Fibroblast of lung (primary cell): ENCODE results near the gene SLC13A2. TPM values are rescaled to one million over a fixed set of nuclear protein-coding genes. Genes with fewer than 3 reads are reported as not detected.

Source experiments
- DNase-seq, 2 donors: peaks; one replicate each; pipeline versions ENCODE4 v3.0.0 to v3.0.0-alpha.2; 2010; ENCODE audit warnings: low read depth in 2 of 2
- H2AFZ ChIP-seq: 2 replicates; pipeline ENCODE4 v1.5.1; 2012; ENCODE audit warnings: low read length, control low read depth, inconsistent platforms
- H3K27ac ChIP-seq: 2 replicates; pipeline ENCODE4 v1.5.1; 2011; ENCODE audit warnings: low read length, control low read depth; ENCODE audit not compliant: insufficient read depth
- H3K27me3 ChIP-seq: 2 replicates; pipeline ENCODE4 v1.5.1; 2011; ENCODE audit warnings: mild to moderate bottlenecking, low read length; ENCODE audit not compliant: control insufficient read depth, insufficient read depth
- H3K36me3 ChIP-seq: 2 replicates; pipeline ENCODE4 v1.5.1; 2011; ENCODE audit warnings: low read length; ENCODE audit not compliant: control insufficient read depth, insufficient read depth
- H3K4me1 ChIP-seq: 2 replicates; pipeline ENCODE4 v1.5.1; 2011; ENCODE audit warnings: low read length; ENCODE audit not compliant: control insufficient read depth, insufficient read depth; ENCODE audit errors: extremely low read depth
- H3K4me2 ChIP-seq: 2 replicates; pipeline ENCODE4 v1.5.1; 2011; ENCODE audit warnings: low read length, control low read depth; ENCODE audit not compliant: insufficient read depth; ENCODE audit errors: extremely low read depth
- H3K4me3 ChIP-seq, 4 experiments: fragments of 200-600 bp in 1 of 4; sonication (generic) in 1 of 4; replicated peaks in 1 of 4; 2 replicates each; pipeline ENCODE4 v1.5.1; 2011 to 2016; ENCODE audit warnings: low read length in 4 of 4, low read depth in 3 of 4, mild to moderate bottlenecking in 3 of 4, control low read depth in 2 of 4, inconsistent platforms in 1 of 4, mixed read lengths in 1 of 4; ENCODE audit not compliant: insufficient read depth in 1 of 4; ENCODE audit errors: control extremely low read depth in 1 of 4
- H3K79me2 ChIP-seq: 2 replicates; pipeline ENCODE4 v1.5.1; 2012; ENCODE audit warnings: mild to moderate bottlenecking, low read length, inconsistent platforms; ENCODE audit not compliant: control insufficient read depth, insufficient read depth
- H3K9ac ChIP-seq: 2 replicates; pipeline ENCODE4 v1.5.1; 2011; ENCODE audit warnings: mild to moderate bottlenecking, low read length, control low read depth; ENCODE audit not compliant: insufficient read depth
- H3K9me3 ChIP-seq: 2 replicates; pipeline ENCODE4 v1.5.1; 2012; ENCODE audit warnings: low read depth, low read length; ENCODE audit not compliant: control insufficient read depth, insufficient read depth
- H4K20me1 ChIP-seq: 2 replicates; pipeline ENCODE4 v1.5.1; 2011; ENCODE audit warnings: low read length; ENCODE audit not compliant: control insufficient read depth, insufficient read depth; ENCODE audit errors: extremely low read depth
- EZH2 ChIP-seq: IDR thresholded peaks from 2 replicates; pipeline ENCODE4 v1.5.1; 2012; ENCODE audit warnings: low read length, control low read depth, mild to moderate bottlenecking; ENCODE audit errors: missing control alignments
- polyA plus RNA-seq, 2 donors: library from polyadenylated mRNA; depleted of rRNA in 1 of 2; stranded (reverse) in 1 of 2; unstranded in 1 of 2; fragments of >200 nt; gene quantifications; 2 replicates each; pipeline ENCODE4 v1.2.1, GENCODE V29; 2011 to 2012; ENCODE audit warnings: missing spikeins in 1 of 2
- total RNA-seq: library from RNA; depleted of rRNA; stranded (reverse); fragments of >200 nt; gene quantifications from 2 replicates; pipeline ENCODE4 v1.2.1, GENCODE V29; 2014
- TF ChIP-seq, protein P1 (sequence below), 2 donors: IDR thresholded peaks in 1 of 2; conservative IDR thresholded peaks in 1 of 2; 1 replicate in 1 of 2; 2 replicates in 1 of 2; pipeline ENCODE4 v1.5.1; 2011 to 2012; ENCODE audit warnings: low read length in 2 of 2, control low read depth in 1 of 2, inconsistent platforms in 1 of 2, low read depth in 1 of 2, mild to moderate bottlenecking in 1 of 2

Gene SLC13A2
- total and polyA plus RNA-seq, 2 donors (not counting 1 experiment from before 2014, with no cell fraction given) = not detected

DNA sequence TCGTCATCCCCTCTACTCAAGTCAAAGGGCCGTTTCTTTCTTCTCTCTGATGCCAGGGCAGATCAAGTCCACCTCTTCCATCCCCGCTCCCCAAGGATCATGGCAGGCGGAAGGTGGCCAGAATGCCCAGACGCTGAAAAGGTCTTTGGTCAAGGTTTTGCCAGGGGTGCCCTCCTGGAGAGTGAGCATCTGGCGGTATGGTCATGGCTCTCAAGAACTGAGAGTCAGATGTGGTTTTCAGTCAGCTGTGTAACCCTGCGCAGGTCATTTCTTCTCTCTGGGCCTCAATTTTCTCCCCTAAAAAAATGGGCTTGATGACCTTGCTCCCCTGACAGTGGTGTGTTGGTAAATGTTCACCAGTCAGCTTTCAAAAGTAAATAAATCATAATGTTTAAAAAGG, 45.1 kb downstream of the SLC13A2 start:
- no peaks in the 10 kb centered on the region for H3K36me3 ChIP-seq
- H3K9ac ChIP-seq = no peak overlapping the region
- no peaks in the 10 kb centered on the region for H3K27me3 ChIP-seq
- no peak overlapping the region for H2AFZ ChIP-seq
- H3K4me3 ChIP-seq = no peak overlapping the region
- TF ChIP-seq, protein P1, sequence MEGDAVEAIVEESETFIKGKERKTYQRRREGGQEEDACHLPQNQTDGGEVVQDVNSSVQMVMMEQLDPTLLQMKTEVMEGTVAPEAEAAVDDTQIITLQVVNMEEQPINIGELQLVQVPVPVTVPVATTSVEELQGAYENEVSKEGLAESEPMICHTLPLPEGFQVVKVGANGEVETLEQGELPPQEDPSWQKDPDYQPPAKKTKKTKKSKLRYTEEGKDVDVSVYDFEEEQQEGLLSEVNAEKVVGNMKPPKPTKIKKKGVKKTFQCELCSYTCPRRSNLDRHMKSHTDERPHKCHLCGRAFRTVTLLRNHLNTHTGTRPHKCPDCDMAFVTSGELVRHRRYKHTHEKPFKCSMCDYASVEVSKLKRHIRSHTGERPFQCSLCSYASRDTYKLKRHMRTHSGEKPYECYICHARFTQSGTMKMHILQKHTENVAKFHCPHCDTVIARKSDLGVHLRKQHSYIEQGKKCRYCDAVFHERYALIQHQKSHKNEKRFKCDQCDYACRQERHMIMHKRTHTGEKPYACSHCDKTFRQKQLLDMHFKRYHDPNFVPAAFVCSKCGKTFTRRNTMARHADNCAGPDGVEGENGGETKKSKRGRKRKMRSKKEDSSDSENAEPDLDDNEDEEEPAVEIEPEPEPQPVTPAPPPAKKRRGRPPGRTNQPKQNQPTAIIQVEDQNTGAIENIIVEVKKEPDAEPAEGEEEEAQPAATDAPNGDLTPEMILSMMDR (conservative IDR thresholded peaks at IDR 0.05 in 1 of 2, IDR thresholded peaks at IDR 0.05 in 1 of 2; ENCODE audit: low read depth in 1 of 2, low read length in 2 of 2) = no peak
- no peak for TF ChIP-seq EZH2
- DNase-seq = no peak
- no peaks in the 10 kb centered on the region for H3K9me3 ChIP-seq
- H3K4me1 ChIP-seq = no peaks in the 10 kb centered on the region
- no peaks in the 10 kb centered on the region for H3K79me2 ChIP-seq
- H3K27ac ChIP-seq = no peak overlapping the region
- no peak overlapping the region for H3K4me2 ChIP-seq
- no peaks in the 10 kb centered on the region for H4K20me1 ChIP-seq

DNA sequence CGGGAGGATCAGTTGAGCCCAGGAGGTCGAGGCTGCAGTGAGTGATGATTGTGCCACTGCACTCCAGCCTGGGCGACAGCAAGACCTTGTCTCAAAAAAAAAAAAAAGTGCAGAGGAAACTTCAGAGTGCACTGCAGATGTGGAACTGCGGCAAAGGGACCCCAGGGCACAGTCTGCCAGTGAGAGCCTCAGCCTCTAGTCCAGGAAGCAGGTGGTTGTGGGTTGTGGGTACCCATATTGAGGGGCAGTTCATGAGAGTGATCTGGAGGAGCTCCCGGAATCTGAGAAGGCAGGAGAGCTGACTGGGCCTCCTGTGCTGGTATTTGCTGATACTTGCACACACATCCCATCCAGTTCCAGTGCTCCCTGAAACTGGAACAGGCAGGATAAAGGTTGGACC, 45.8 kb downstream of the SLC13A2 start:
- H3K9ac ChIP-seq = no peak overlapping the region
- H3K4me1 ChIP-seq = no peaks in the 10 kb centered on the region
- H3K27ac ChIP-seq = no peak overlapping the region
- H3K4me3 ChIP-seq = no peak overlapping the region
- H3K36me3 ChIP-seq = no peaks in the 10 kb centered on the region
- H3K9me3 ChIP-seq = no peaks in the 10 kb centered on the region
- H3K4me2 ChIP-seq = no peak overlapping the region
- no peak overlapping the region for H2AFZ ChIP-seq
- DNase-seq = no peak
- no peaks in the 10 kb centered on the region for H3K27me3 ChIP-seq
- no peaks in the 10 kb centered on the region for H4K20me1 ChIP-seq
- TF ChIP-seq, protein P1 (conservative IDR thresholded peaks at IDR 0.05 in 1 of 2, IDR thresholded peaks at IDR 0.05 in 1 of 2; ENCODE audit: low read depth in 1 of 2, low read length in 2 of 2) = no peak
- no peak for TF ChIP-seq EZH2
- H3K79me2 ChIP-seq = no peaks in the 10 kb centered on the region

DNA sequence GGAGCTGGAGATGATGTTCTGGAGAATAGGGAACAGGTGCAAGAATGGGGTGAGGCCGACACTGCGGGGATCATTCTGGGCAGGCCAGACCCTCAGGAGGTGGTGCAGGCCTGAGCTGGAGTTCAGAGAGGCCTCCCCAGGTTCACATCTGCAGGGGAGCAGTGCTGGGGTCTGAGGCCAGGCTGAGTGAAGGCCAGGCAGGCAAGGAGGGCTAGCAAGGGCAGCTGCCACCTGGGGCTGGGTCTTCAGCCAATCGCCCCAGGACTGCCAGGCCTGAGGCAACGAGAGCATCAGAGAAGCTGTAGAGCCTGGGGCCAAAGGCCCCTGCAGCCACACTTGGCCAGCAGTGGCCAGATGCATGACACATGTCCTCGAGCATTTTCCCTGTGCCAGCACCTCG, 47.2 kb downstream of the SLC13A2 start:
- no peak overlapping the region for H3K27ac ChIP-seq
- no peak for DNase-seq
- H3K9ac ChIP-seq = no peak overlapping the region
- no peak overlapping the region for H3K4me2 ChIP-seq
- H3K27me3 ChIP-seq = no peaks in the 10 kb centered on the region
- H4K20me1 ChIP-seq = no peaks in the 10 kb centered on the region
- TF ChIP-seq, protein P1 (conservative IDR thresholded peaks at IDR 0.05 in 1 of 2, IDR thresholded peaks at IDR 0.05 in 1 of 2; ENCODE audit: low read depth in 1 of 2, low read length in 2 of 2) = no peak
- TF ChIP-seq EZH2 = no peak
- no peaks in the 10 kb centered on the region for H3K4me1 ChIP-seq
- H2AFZ ChIP-seq = no peak overlapping the region
- H3K9me3 ChIP-seq = no peaks in the 10 kb centered on the region
- H3K4me3 ChIP-seq = no peak overlapping the region
- H3K79me2 ChIP-seq = no peaks in the 10 kb centered on the region
- no peaks in the 10 kb centered on the region for H3K36me3 ChIP-seq
